HG03135 (cell line): ENCODE measurements around the gene PANX1.

Source experiments
- ATAC-seq: cut with Tn5 transposase; IDR thresholded peaks from one replicate; pipeline ENCODE4 v1.9.1; 2021; ENCODE audit warnings: mild to moderate bottlenecking, moderate library complexity; ENCODE audit not compliant: unreplicated experiment

The PANX1 gene

DNA sequence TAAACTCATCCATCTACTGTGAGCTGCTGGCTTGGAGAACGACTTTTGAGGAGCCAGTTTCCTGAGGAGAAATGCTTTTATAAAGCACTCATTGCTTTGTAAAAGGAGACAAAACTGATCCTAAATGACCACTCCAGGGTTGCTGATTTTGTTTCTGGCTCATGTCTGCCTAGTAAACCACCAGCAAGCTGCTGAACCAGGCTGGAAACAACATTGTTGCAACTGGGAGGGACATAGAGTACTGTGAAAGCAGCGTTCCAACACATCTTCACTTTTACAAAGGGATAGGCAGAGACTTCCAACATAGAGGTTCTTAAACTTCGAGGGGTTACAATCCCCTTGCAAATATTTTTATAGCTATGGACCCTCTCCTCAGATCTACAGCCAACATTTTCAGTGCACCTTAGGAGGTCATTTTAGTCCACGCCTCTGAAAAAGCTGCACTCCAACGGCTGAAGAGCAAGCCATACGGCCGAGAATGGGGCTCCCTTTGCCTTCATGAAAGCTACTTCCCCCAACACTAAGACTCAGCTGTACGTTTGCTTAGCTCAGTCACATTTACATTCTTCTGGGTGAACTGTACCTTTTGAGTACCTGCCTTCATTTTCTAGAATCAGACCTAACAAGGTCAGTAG lies 54.7 kb downstream of the PANX1 start:
- peak; percentile 18 for ATAC-seq

DNA sequence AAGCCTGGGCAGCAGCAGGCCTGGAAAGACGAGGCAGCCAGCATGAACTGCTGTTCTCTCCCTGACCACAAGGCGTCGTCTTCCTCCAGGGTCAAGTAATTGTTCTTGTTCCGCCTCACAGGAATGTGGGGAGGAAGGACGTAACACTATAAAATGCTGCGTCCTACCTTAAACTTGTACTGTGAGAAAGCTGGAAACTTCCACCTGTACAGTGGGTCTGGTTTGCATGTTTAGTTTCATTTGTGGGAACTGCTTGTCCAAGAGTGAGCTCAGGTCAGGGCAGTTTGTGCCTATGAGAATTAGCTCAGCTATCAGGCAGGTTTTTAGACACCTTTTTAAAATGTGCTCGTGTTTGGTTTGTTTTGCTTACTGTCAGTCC lies 55.2 kb downstream of the PANX1 start:
- peak; percentile 64 for ATAC-seq

DNA sequence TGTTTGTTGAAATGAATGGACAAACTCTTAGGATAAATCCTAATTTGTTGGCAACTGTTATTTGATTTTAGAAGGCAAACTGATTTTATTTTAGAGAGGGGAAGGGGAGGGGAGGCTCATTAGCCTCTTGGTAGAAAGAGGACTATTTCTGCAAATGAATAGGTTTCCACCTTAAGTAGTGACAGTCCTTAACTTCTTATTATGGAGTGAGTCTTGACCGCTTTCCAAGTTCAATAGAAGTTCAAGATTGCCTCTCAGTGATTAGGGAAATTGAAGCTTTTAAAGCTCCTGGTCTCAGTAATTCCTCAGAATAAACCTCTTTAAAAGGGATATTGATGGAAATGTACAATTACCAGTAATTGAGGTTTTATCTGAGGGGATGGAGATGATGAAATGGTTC lies 55.7 kb downstream of the PANX1 start:
- no peak for ATAC-seq

DNA sequence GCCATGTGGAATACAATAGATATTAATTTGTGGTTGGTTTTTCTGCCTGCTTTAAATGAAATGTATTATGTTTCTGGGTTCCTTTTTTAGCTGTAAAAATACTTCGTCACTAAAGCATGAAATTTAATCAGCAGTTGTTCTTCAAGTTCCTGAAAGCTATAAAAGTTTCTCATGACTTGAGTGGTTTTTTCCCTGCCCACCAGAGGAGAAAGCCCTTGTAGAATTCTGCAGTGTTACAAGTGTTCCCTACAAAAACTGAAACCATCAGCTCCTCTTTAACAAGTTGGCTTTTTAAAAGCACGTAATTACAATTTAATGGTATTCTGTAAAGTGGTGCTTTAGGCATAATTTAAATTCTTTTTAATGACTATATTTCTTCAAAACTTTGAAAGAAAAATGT lies 56.2 kb downstream of the PANX1 start:
- ATAC-seq: no peak

DNA sequence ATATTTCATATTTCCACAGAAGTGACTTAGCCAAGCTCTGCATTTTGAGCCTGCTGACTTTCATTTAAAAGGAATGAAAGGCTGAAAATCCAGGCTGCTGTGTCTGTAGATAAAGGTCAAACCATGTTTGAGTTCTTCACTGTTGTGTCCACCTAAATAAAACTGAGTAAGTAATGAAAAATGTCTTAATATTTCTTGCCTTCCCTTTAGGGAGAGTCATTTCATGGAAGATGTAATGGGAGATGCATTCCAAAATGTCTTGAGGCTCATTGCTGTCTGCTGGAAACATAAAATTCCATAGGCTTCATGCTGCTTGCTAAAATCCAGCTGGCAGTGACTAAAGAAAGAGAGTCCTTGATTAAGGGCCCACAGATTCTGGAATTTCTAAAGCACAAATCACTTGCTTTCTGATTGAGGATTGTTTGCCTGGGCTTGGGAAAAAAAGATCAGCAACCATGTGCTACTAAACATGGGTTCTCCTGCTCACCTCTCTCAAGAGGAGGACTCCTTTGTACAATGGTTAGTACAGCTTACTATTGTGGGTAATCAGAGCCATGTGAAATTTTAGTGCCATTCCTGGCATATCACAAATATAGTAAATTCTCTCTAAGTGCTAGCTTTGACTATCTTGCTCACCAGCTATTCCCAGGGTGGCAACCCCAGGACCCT lies 56.9 kb downstream of the PANX1 start:
- no peak for ATAC-seq

DNA sequence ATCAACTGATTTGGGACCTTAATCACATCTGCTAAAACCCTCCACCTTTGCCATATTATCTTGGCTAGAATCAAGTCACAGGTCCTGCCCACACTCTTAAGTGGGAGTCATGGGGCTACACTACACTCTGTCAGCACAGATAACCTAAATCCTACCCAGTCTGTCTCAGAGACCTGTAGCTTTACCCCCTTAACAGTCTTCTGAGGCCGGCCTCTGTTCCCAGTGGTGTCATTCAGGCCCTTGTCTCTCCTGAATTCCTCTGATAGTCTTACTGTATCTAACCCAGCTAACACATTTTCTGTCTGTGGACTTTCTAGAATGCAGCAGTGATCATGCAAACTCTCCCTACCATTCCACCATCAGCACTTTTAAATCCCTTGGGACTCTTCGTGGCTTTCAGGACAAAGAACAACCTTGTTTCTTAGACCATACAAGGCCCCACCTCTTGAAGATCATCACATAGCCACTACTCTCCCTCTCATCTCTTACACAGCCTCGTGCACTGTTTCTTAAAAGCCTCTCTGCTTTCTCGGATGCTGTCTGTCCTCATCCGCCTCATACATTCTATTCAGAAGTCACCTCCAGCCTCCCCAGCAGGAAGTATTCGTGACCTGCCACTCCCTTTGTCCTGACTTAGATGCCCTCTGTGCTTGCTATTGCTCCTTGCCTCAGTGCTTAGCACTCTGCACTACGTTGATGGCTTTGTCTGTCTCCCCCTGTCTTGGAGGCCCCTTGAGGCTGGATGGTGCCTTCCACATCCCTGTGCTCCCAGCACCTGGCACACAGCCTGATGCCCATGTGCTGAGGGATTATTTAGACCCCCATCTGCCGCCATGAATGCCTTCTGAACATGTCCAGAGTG lies 57.9 kb downstream of the PANX1 start:
- ATAC-seq: no peak

DNA sequence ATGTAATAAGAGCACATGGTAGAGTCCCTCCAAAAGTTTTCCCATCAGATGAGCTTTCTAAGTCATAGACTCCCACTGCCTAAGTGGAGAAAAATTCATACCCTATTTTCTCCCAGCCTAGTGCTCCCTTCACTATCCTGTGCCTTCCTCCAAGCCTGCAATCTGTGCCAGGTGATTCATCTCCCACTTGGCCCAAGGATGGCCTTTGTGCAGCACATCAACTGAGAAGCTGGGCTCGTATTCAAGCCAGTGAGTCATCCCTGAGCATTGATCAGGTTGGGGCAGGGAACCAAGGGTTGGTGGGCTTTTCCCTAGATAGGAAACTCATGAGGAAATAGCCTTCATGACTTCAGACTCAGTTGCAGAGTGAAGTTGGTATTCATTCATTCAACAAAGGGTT lies 64.6 kb downstream of the PANX1 start:
- no peak for ATAC-seq

DNA sequence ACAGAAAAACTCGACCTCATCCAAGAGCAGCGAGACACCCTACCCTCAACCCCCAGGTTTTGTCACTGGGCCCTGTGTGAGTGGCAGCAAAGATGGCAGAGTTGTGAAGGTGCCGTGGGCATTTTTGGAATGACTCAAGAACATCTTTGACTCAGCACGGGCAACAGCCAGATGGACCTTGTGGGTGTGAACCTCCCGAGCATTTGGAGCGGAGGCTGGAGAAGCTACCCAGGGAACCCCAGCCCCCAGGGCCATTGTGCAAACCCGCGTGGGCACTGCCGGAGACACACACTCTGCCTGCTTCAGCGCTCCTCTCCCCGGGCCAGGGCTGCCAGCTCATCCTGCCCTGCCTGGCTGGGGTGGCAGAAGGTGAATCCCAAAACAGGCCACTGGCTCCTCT lies 66.1 kb downstream of the PANX1 start:
- no peak for ATAC-seq

DNA sequence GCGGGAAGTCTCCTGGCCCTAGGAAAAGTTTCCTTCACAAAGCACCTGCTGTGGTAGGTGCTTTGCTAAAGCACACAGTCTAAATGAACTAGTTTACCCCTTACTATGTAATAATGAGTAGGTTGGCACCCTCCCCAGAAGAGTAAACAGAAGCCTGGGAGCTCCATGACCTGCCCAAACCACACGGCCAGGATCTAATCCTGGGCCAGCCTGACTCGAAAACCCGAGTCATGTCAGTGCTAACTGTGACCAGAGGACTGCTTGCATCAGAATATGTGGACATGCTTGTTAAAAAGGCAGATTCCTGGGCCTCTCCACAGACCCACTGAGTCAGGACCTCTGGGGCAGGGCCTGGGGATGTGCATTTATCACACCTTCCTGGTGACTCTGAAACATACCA lies 67.7 kb downstream of the PANX1 start:
- no peak for ATAC-seq

DNA sequence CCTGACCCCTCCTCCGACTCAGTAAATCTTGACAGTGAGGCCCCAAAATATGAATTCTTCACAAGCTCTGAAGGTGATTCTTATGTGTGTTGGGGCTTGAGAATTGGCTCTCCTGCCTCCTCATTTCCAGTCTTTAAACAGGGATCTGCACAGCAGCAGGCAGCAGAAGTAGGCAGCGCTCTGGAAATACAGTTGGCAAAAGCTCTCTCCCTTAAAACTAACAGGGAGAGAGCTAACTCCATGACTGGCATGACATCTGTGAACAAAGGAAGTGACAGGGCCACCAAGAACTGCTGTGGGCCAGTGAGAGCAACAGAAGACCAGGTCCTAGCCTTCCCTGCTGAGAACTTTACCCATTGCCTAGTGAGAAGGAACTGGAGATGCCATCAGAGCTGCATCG lies 70.1 kb downstream of the PANX1 start:
- no peak for ATAC-seq

DNA sequence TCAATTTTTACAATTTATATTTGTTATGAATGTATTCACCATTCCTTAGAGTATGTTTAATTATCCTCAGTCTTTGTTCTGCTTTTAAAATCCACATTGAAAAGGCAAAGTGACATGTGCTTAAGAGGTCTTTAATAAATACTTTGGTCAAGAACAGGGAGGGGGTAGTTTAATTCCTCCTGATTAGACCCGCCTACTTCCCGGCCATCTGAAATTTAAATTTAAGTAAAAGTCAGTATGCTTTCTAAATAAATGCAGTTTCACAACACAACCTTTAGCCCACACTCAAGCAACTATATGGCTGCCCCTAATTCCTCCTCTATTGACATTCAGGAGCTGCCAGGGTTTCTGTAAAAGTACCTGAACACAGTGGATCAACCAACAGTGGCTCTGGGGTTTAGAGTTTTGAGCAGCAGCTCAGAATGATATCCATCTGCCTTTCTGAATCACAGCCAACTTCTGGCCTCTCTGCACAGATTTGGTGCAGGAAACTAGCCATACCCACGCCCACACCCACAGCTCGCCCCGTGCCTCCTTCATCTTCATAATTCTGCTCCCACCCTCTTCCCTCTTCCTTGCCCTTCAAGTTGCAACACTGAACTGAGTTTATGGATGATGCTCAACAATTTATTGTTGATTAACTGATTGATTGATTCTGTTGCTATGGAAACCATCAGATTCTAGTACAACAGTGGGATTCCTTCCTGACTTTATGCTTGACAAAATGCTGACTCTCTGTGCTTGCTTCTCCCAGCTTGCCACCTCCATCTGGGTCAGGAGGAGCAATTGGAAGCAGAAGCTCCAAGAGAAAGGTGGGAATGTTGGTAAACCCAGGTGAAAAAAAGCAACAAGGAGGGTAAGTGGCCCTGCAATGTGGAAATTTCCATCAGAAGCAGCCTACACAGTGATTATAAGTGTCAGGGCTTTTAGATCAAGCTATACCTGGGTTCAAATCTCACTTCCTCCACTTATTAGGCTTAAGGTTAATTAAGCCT lies 70.8 kb downstream of the PANX1 start:
- no peak for ATAC-seq

DNA sequence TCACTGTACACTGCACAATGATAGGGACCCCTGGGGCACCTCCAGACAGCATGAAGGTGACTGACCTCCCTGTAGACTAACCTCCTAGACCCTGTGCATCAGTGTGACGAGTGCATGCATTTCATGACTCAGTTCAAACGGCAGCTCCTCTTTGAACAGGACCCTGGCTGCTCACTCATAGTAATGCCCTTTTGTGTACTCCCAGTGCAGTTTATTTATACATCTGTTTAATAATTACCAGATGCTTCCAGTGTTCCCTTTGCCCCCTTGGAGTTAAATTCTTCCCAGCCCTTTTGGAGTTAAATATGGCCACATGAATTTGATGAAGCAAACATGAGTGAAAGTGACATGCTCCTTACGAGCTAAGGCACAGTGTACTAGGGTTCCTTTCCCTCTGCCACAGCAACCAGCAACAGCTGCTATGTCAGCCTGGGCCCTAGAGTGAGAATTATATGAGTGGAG lies 72.4 kb downstream of the PANX1 start:
- ATAC-seq: no peak

DNA sequence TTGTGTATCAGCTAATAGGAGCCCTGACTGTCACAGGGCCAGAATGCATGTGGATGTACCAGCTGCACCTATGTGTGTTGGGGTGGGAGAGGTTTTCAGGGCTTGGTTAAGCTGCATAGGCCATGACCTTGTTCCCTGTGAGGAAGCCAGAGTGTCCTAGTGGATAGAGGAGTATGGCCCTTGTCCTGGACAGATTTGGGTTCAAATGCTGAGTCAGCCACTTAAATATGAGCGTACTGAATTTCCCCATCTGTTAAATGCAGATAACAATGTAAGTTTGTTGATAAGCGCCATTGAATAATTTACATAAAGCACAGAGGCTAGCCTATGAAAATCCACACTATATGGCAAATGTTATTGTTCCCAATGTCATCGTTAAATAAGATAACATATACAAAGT lies 74.4 kb downstream of the PANX1 start:
- ATAC-seq: no peak

DNA sequence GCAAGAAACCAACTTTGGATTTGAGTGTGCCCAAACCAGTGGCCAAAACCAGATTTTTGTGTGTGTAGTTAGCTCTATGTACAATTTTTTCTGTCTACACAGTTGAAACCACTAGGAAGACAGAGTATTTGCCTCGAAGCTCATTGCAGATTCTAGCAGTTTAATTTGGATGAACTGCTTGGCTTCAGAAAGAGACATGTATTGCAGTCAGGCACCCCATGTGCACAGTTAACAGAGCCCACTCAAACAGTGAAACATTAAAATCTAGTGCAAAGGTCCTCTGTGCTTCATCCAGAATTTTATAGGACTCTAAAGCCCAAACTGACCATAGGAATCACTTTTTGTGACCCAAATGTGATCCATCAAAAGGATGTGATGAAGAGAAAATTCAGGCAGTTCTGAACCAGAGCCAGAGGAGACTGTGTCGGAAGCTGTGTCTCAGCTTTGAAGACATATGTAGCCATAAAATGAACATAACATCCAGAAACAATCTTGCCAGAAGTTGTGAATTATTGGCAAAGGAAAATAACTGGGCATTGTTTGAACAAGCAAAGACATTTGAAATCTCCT lies 82.7 kb downstream of the PANX1 start:
- no peak for ATAC-seq

DNA sequence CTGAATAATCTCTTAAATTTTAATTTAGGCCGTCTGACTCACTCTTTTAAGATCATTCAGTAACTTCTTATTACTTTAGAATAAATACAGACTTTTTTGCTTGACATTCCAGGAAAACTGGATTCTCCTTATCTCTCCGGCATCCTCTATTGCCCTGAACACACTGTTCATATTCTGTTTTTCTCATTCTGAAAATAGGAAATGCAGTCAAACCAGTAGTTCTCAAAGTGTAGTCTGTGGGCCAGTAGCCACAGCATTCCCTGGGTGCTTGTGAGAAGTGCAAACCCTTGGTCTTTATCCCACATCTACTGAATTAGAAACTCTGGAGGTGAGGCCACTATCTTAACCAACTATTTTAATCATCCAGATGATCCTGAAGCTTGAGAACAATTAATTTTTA lies 84.3 kb downstream of the PANX1 start:
- no peak for ATAC-seq

DNA sequence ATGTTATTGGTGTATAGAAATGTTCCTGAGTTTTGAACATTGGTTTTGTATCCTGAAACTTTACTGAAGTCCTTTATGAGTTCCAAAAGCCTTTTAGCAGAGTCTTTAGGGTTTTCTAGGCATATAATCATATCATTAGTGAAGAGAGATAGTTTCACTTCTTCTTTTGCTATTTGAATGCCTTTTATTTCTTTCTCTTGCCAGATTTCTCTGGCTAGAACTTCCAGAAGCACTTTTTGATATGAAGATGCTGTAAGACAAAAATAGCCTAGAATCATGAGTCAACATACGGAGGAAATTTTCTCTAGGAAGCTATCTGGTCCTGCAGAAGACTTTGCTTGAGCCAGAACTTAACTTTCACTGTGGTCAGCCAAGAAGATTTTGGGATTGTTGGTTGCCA lies 89.1 kb downstream of the PANX1 start:
- no peak for ATAC-seq

DNA sequence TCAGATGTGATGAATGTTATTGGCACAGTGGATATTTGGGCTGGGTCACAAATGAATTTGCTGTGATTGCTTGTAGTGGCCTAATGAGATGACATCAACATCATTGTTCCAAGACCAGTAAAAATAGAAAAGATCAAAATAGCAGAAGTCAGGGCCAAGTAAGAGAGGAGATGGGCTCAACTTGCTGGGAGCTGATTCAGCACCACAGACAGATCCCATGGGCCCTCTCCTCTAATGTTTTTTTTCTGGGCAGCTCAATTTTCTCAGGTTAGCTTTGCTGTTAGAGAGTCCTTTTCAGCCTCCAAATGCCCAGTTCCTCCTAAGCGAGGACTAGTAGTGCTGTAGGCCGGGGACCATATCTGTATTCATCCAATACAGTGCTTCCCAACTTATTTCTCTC lies 89.7 kb downstream of the PANX1 start:
- no peak for ATAC-seq

DNA sequence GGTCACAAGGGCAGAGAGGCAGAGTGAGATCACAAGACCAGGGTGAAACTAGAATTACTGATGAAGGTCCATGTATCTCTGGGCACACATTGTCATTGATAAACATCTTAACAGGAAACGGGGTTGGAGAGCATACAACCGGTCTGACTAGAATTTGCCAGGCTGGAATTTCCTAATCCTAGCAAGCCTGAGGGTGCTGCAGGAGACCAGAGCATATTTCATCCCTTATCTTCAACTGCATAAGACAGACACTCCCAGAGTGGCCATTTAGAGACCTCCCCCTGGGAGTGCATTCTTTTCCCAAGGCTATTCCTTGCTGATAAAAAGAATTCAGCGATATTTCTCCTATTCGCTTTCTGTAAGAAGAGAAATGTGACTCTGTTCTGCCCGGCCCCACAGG lies 91.1 kb downstream of the PANX1 start:
- ATAC-seq: no peak

DNA sequence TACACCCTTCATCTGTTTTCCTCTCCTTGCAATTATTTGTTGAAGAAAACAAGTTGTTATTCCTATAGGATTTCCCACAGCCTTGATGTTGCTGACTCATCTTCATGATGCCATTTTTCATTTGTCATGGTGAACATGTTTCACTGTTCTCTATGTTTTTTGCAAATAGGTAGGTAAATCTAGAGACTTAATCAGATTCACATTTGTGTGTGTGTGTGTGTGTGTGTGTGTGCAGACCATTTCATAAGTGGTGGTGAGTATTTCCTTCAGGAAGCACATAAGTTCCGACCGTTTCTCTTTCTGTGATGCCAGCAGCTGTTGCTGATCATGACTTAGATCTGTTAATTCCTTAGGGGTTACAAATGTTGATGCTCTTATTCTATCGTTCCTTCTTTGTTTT lies 95.4 kb downstream of the PANX1 start:
- no peak for ATAC-seq
